BE2C (cell line): ENCODE measurements around the gene PGK2.

Source experiments
- DNase-seq: peaks from one replicate; pipeline ENCODE4 v3.0.0-alpha.2; 2020
- H3K27me3 ChIP-seq: fragments of 250-450 bp; sonication (Bioruptor Pico); 2 replicates; pipeline ENCODE4 v1.5.1; 2020; ENCODE audit warnings: mild to moderate bottlenecking
- H3K36me3 ChIP-seq: fragments of 250-450 bp; sonication (Bioruptor Pico); 2 replicates; pipeline ENCODE4 v1.5.1; 2020; ENCODE audit warnings: mild to moderate bottlenecking
- H3K4me1 ChIP-seq: fragments of 250-450 bp; sonication (Bioruptor Pico); 2 replicates; pipeline ENCODE4 v1.5.1; 2020
- H3K4me3 ChIP-seq: 2 replicates; pipeline ENCODE4 v1.5.1; 2011; ENCODE audit warnings: low read depth, low read length
- H3K9me3 ChIP-seq: fragments of 250-450 bp; sonication (Bioruptor Pico); 2 replicates; pipeline ENCODE4 v1.5.1; 2020
- CTCF ChIP-seq: IDR thresholded peaks from 2 replicates; pipeline ENCODE4 v1.5.1; 2012; ENCODE audit warnings: mild to moderate bottlenecking, low read depth, low read length

PGK2 gene

GRCh38 chr6:49782725-49783124 lies 4.4 kb downstream of the PGK2 start:
- H3K9me3 ChIP-seq = no peaks in the 10 kb centered on the region
- no peaks in the 10 kb centered on the region for H3K36me3 ChIP-seq
- H3K27me3 ChIP-seq = no peaks in the 10 kb centered on the region
- no peak for DNase-seq
- no peaks in the 10 kb centered on the region for H3K4me1 ChIP-seq
- H3K4me3 ChIP-seq = no peak overlapping the region
- no peak for TF ChIP-seq CTCF

- Histone ChIP-seq H3K36me3 (no peaks in the 10 kb centered on the region), H3K9me3 (no peaks in the 10 kb centered on the region), H3K4me3 (no peak overlapping the region), H3K4me1 (no peaks in the 10 kb centered on the region), H3K27me3 (no peaks in the 10 kb centered on the region)
- DNase-seq = no peak
- no peak for TF ChIP-seq CTCF
Measured at GRCh38 chr6:49782293-49782692, 4.8 kb downstream of the PGK2 start.

GRCh38 chr6:49776444-49776843 lies 10.6 kb downstream of the PGK2 start:
- no peak for DNase-seq
- no peaks in the 10 kb centered on the region for H3K9me3 ChIP-seq
- no peak for TF ChIP-seq CTCF
- H3K27me3 ChIP-seq = no peaks in the 10 kb centered on the region
- H3K36me3 ChIP-seq = no peaks in the 10 kb centered on the region
- no peaks in the 10 kb centered on the region for H3K4me1 ChIP-seq
- H3K4me3 ChIP-seq = no peak overlapping the region

- Histone ChIP-seq H3K9me3 (no peaks in the 10 kb centered on the region), H3K27me3 (no peaks in the 10 kb centered on the region), H3K4me3 (no peak overlapping the region), H3K4me1 (no peaks in the 10 kb centered on the region), H3K36me3 (no peaks in the 10 kb centered on the region)
- TF ChIP-seq CTCF = no peak
- DNase-seq = no peak
Measured at GRCh38 chr6:49775043-49775442, 12.0 kb downstream of the PGK2 start.

GRCh38 chr6:49772285-49772684 lies 14.8 kb downstream of the PGK2 start:
- no peak for DNase-seq
- H3K36me3 ChIP-seq = no peaks in the 10 kb centered on the region
- no peaks in the 10 kb centered on the region for H3K9me3 ChIP-seq
- no peak overlapping the region for H3K4me3 ChIP-seq
- H3K27me3 ChIP-seq = no peaks in the 10 kb centered on the region
- TF ChIP-seq CTCF = no peak
- no peaks in the 10 kb centered on the region for H3K4me1 ChIP-seq

GRCh38 chr6:49766762-49767161 lies 20.3 kb downstream of the PGK2 start:
- no peaks in the 10 kb centered on the region for H3K9me3 ChIP-seq
- no peaks in the 10 kb centered on the region for H3K27me3 ChIP-seq
- H3K4me3 ChIP-seq = no peak overlapping the region
- DNase-seq = no peak
- H3K36me3 ChIP-seq = no peaks in the 10 kb centered on the region
- no peaks in the 10 kb centered on the region for H3K4me1 ChIP-seq
- no peak for TF ChIP-seq CTCF
